GM18498 (cell line): ENCODE measurements around the gene CCDC14.
"Not testable (repeated sequence)": the region's sequence is repeated elsewhere in the genome, so short reads cannot be mapped to it uniquely, and the experiment has no call there.

ENCODE experiments used
- ATAC-seq: cut with Tn5 transposase; IDR thresholded peaks from one replicate; pipeline ENCODE4 v1.9.1; 2021; ENCODE audit warnings: mild to moderate bottlenecking, moderate library complexity; ENCODE audit not compliant: unreplicated experiment

The CCDC14 gene

GRCh38 chr3:123960781-123961507, at the start of gene CCDC14:
Gene CCDC14, minus strand, starts transcription at chr3:123961229. Its CDS starts 56 bp downstream, at chr3:123961173.
- ATAC-seq: peak; percentile 92

- not testable (repeated sequence) for ATAC-seq
Observed at GRCh38 chr3:124008321-124008720, 47.3 kb upstream of the CCDC14 start.

GRCh38 chr3:124007186-124007585, 46.2 kb upstream of the CCDC14 start:
- ATAC-seq: no peak

- ATAC-seq: not testable (repeated sequence)
Observed at GRCh38 chr3:124002405-124003079, 41.5 kb upstream of the CCDC14 start.

- not testable (repeated sequence) for ATAC-seq
Observed at GRCh38 chr3:124001366-124001765, 40.3 kb upstream of the CCDC14 start.

- ATAC-seq: no peak
Observed at GRCh38 chr3:123997543-123997942, 36.5 kb upstream of the CCDC14 start.

- no peak for ATAC-seq
Observed at GRCh38 chr3:123993818-123994217, 32.8 kb upstream of the CCDC14 start.

- peak; percentile 53 for ATAC-seq
Observed at GRCh38 chr3:123991730-123992588, 30.9 kb upstream of the CCDC14 start, which contains the start of gene ROPN1. Gene ROPN1, minus strand, starts transcription at chr3:123992124. Its CDS starts 11,643 bp downstream, at chr3:123980481.

- ATAC-seq: no peak
Observed at GRCh38 chr3:123986427-123986826, 25.4 kb upstream of the CCDC14 start.

- no peak for ATAC-seq
Observed at GRCh38 chr3:123984957-123985356, 23.9 kb upstream of the CCDC14 start.

- no peak for ATAC-seq
Observed at GRCh38 chr3:123984350-123984749, 23.3 kb upstream of the CCDC14 start.

- not testable (repeated sequence) for ATAC-seq
Observed at GRCh38 chr3:123981317-123981716, 20.3 kb upstream of the CCDC14 start.

GRCh38 chr3:123980539-123980938, 19.5 kb upstream of the CCDC14 start:
- no peak for ATAC-seq

GRCh38 chr3:123979525-123980501, 18.8 kb upstream of the CCDC14 start:
- ATAC-seq: not testable (repeated sequence)

- ATAC-seq: not testable (repeated sequence)
Observed at GRCh38 chr3:123976904-123977303, 15.9 kb upstream of the CCDC14 start.

GRCh38 chr3:123976181-123976898, 15.3 kb upstream of the CCDC14 start:
- ATAC-seq: not testable (repeated sequence)

- not testable (repeated sequence) for ATAC-seq
Observed at GRCh38 chr3:123975030-123975429, 14.0 kb upstream of the CCDC14 start.

GRCh38 chr3:123971406-123971805, 10.4 kb upstream of the CCDC14 start:
- no peak for ATAC-seq

GRCh38 chr3:123967260-123967659, 6.2 kb upstream of the CCDC14 start:
- ATAC-seq: not testable (repeated sequence)
